NCI-H1092 (cell line): ENCODE data around the gene PDE11A.
"Not testable (repeated sequence)": the region's sequence is repeated elsewhere in the genome, so short reads cannot be mapped to it uniquely, and the experiment has no call there.

Experiments
- DNase-seq: peaks from one replicate; lab custom pipeline; 2025; lab: John Stamatoyannopoulos, UW

The PDE11A gene

GRCh38 chr2:177816766-177817165, 255.8 kb downstream of the PDE11A start:
- no peak for DNase-seq

DNA sequence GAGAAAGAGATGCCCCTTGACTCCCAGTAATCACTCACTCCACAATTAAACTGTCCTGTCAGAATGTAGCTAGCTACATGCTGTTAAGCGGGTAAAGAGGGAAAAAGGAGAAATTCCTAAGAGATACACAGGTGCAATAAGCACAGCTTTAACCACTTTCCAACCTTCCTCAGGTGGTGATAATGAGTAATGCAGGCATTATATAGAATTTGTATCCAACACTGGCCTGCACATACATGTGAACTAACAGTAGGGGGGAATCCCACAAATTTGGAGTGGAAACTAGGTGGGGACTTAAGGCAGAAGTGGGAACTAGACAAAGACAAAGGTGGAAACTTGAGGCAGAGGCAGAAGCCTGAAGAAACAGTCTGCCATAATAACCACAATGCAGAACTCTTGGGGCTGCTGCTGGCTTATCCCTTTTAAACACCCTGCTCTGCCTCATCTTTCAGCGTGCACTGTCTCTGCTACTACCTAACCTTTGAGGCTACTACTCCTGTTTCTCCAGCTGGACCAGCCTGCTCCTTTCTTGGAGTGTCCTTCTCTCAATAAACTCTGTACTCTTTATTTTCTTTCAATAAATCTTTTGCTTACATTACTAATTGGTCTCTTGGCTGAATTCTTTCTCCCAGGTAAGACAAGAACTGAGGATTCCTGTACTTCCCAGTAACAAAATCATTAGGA, 259.7 kb downstream of the PDE11A start:
- DNase-seq: no peak

DNA sequence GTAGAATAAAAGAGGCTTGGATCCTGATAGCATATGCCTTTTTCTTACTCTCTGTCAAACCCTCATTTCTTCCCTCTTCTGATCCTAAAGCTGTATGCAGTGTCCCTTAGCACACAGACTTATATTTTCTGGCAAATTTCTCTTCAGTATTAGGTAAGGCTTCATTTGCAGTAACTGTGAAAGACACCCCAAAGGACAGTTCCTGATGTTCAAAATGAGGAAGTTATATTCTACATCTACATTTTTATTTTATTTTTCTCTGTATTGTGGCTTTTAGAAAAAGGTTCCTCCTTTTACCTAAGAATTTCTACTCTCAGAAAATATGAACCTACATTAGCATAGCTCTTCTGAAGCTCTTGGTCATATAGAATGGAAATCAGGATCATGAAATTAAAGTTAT, 261.7 kb downstream of the PDE11A start:
- no peak for DNase-seq

DNA sequence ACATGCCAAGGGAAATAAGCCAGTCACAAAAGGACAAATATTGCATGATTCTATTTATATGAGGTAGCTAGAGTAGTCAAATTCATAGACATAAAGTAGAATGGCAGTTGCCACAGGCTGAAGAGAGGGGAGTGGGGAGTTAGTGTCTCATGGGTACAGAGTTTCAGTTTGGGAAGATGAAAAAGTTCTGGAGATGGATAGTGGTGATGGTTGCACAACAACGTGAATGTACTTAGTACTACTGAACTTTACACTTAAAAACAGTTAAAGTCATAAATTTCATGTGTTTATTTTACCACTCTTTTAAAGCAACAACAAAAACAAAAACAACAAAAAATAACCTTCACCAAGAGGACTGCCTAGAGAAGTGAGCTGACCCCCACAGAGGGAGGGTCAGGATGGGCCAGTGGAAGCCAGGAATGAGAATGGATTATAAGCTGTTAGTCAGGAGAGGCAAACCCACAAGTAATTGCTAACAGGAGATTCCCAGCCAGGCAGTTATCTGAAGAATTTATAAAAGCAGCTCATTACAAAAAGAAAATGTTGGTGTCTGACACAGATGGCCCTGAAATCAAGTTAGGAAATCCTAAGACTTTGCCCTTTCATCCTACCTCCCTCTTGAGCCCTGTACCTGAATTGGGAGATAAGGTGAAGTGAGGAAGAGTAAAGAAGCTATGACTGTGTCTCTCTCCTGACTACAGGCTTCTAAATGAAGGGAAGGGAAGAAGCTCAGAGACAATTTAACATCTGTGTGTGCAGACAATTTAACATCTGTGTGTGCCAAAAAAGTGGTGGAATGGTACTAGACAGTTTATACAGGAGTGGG, 263.4 kb downstream of the PDE11A start:
- DNase-seq: no peak

- no peak for DNase-seq
These were observed 266.6 kb downstream of the PDE11A start for GRCh38 chr2:177806025-177806424.

DNA sequence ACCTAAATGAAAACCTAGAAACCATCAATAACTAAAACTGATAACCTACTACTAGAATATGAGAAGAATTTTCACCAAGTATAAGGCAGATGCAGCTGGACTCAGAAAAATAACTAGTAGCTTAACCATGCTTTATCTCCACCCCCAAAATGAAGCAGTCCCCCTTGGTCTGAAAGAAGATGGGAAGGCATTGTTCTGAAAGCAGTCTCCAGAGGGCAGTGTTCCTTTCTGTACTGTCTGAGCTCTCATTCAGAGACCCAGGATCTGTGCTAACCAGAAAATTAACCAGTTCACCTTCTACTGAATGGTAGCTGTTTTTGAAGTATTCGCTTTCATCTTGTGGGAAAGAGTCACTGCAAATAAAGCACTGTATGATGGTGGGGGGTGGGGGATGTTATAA, 273.0 kb downstream of the PDE11A start:
- DNase-seq: peak; percentile 27

- no peak for DNase-seq
These were observed 274.8 kb downstream of the PDE11A start for GRCh38 chr2:177797808-177798207.

DNA sequence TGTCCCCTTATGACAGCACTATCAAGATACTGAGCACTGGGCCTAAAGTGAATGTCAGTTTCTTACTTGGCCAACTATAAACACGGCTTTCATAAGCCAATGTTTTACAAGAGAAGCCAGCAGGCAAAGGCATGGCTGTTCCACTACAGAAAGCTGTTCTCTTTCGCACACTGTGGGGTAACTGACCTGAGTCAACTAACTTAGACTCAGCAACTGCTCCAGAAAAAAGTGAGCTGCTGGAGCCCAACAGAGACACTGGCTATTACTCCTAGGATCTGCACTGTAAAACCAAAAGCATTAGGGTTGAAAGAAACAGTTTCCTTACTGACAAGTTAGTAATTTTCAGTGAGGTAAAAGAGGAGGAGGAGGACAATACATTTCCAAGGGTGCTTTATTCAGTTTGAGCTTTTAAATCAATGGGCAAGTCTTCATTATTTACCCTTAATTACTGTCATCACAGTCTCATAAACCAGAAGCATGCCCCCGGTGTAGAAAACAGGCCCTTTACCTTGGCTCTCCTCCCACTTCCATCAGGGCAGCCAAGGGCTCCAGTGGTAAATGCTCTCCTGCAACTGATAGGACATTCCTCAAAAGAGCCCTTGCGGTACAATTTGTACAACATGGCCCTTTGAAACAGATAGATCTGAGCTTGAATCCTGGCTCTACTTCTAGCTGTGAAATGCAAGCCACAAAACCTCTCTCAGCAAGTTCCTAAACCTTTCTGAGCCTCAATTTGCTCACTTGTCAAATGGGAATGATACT, 275.7 kb downstream of the PDE11A start:
- DNase-seq: no peak

DNA sequence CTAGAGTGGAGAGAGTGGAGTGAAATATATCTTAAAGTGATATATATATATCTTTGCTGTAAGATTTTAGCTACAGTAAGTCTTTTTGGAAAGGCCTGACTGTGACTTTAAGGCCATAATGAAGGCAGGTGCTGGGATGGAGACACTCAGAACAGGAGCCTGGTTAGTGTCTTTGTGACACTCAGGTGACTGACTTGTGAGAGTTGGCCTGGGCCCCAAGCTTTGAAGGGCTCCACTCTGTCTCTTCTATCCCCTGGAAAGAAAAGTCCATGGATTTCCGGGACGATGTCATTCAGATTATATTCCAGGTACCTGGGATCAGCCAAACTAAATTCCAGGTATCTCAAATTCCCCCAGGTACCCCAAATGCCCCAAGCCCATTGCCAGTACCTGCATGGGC, 276.6 kb downstream of the PDE11A start:
- no peak for DNase-seq

GRCh38 chr2:177785143-177785542, 287.4 kb downstream of the PDE11A start:
- not testable (repeated sequence) for DNase-seq

- DNase-seq: no peak
These were observed 287.9 kb downstream of the PDE11A start for GRCh38 chr2:177784745-177785067.

- no peak for DNase-seq
These were observed 288.5 kb downstream of the PDE11A start for GRCh38 chr2:177783835-177784744.

DNA sequence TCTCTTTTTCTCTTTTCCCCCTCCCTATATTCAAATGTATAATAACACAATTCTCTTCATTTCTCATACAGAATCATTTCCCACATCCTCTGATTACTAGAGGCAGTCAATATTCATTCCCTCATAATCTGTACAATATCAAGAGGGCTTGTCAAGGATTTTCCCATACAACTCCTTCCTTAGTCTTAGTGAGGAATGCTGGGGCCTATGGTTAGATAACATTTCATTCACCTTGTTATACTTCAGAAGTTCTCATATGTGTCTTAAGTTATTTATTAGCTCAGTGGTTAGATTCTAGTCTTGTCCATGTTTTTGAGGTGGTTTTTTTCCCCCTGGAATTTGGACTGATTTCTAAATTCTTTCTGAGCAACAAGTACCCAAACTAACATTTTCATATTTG, 289.5 kb downstream of the PDE11A start:
- DNase-seq: no peak

DNA sequence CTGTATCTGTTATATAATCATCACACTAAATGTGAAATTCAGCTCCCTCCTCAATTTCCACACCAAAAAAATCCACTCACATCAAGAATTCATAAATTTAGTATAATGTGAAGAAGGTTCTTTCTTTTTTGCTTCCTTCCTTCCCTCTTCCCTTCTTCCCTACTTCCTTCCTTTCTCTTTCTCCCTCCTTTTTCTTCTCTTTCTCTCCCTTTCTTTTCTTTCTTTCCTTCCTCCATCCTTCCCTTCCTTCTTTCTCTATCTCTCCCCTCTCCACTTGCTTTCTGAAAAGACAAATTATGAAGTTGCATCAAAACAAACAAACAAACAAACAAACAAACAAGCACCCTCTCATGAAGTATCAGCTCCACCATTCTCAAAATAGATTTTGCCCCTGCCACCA, 290.0 kb downstream of the PDE11A start:
- DNase-seq: no peak

GRCh38 chr2:177778472-177778871, 294.1 kb downstream of the PDE11A start:
- DNase-seq: no peak

DNA sequence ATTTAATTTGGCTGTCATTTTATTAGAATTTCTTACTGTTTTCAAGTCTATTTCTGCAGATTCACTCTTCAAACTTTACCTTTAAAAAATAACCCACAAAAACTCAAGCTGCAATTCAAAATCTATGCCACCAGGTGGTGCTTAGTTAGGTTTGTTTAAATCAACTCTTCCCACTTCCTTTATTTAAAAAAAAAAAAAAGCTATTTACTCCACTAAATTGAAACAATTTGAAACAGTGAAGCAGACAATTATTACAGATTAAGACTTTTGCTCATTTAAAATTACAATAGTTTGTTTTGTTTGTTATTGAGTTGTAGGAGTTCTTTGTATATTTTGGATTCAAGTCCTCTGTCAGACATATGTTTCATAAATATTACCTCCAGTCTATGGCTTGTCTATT, 300.0 kb downstream of the PDE11A start:
- no peak for DNase-seq

DNA sequence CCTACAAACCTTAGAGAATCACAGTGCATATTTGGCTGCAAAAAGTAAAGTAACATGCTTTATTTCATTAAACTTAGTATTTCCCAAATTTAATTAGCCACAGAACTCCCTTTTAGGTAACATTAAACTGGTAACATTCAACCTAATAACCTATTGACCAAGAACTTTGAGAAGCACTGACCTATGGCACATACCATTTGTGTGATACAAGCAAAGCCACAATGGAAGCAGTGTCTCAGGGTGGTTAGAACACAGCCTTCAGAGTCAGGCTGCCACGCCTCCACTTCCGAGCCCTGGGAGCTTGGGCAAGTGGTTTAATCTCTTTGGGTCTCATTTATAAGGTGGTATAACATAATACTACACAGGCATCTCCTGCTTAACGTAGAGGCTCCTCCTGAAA, 301.4 kb downstream of the PDE11A start:
- DNase-seq: no peak

GRCh38 chr2:177767768-177768167, 304.8 kb downstream of the PDE11A start:
- no peak for DNase-seq

- DNase-seq: no peak
These were observed 306.9 kb downstream of the PDE11A start for GRCh38 chr2:177765698-177766097.

GRCh38 chr2:177763531-177764265, 308.9 kb downstream of the PDE11A start:
- peak; percentile 59 for DNase-seq

GRCh38 chr2:177759443-177759842, 313.1 kb downstream of the PDE11A start:
- no peak for DNase-seq
